H1 (cell line): ENCODE data around the gene FZD8.

Experiments used
- ATF2 ChIP-seq: IDR thresholded peaks from 2 replicates; pipeline ENCODE4 v1.6.1; 2012; ENCODE audit warnings: low read length, inconsistent platforms
- CTCF ChIP-seq, 3 experiments: IDR thresholded peaks; 1 replicate in 2 of 3; 2 replicates in 1 of 3; pipeline versions ENCODE4 v1.5.1 to v1.6.1; 2011; ENCODE audit warnings: low read length in 3 of 3, mild to moderate bottlenecking in 3 of 3, inconsistent platforms in 2 of 3, low read depth in 1 of 3, moderate library complexity in 1 of 3; ENCODE audit not compliant: insufficient read depth in 1 of 3; ENCODE audit errors: control extremely low read depth in 1 of 3
- GTF2F1 ChIP-seq: IDR thresholded peaks from 2 replicates; pipeline ENCODE4 v1.6.1; 2012; ENCODE audit warnings: low read depth, low read length, improper control_type of control experiment, borderline replicate concordance
- RFX5 ChIP-seq: IDR thresholded peaks from 2 replicates; pipeline ENCODE4 v1.6.1; 2011; ENCODE audit warnings: low read depth, low read length, improper control_type of control experiment, borderline replicate concordance
- YY1 ChIP-seq: IDR thresholded peaks from 2 replicates; pipeline ENCODE4 v1.6.1; 2011; ENCODE audit warnings: low read depth, mild to moderate bottlenecking, low read length

- no peak for TF ChIP-seq CTCF (IDR thresholded peaks at IDR 0.05; ENCODE audit: control extremely low read depth in 1 of 3, insufficient read depth in 1 of 3, low read depth in 1 of 3, low read length in 3 of 3)
- TF ChIP-seq ATF2: no peak
- TF ChIP-seq GTF2F1: no peak
- TF ChIP-seq YY1: no peak
- no peak for TF ChIP-seq RFX5
Observed at GRCh38 chr10:35638101-35638500, 4.0 kb downstream of the FZD8 start.
